GM08714 (cell line): ENCODE results near the gene BCDIN3D.

Experiments
- H3K4me3 ChIP-seq: fragments of 200-500 bp; sonication (Bioruptor generic); 2 replicates; pipeline ENCODE4 v1.5.1; 2014; ENCODE audit warnings: mild to moderate bottlenecking, low read length, inconsistent platforms
- ZNF274 ChIP-seq: IDR thresholded peaks from 2 replicates; pipeline ENCODE4 v1.6.1; 2012; ENCODE audit warnings: mild to moderate bottlenecking, low read depth, low read length

Gene BCDIN3D

GRCh38 chr12:49806877-49807276 is 36.0 kb downstream of the BCDIN3D start:
- no peak overlapping the region for H3K4me3 ChIP-seq
- TF ChIP-seq ZNF274: no peak

DNA sequence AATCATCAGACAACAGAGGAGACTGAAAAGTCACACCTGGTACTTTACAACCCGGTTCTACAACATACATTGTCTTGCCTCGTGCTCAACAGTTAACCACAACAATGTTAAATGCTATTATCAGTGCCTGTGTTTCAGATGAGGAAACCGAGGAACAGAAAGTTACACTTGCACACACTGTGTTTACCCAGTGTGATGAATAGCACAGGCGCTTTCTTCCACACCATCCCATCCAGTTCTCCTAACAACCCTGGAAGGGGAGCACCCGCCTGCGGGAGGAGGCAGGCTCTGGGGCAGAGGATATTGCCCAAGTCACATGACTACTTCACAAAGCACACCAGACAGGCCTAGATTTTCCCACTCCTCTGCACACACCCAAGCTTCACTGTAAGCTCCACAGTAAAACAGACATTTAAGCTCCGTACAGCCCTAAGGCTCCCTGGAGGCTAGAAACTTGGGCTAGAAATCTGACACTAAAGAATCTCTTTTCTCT is 36.5 kb downstream of the BCDIN3D start:
- TF ChIP-seq ZNF274: no peak
- H3K4me3 ChIP-seq: no peak overlapping the region

GRCh38 chr12:49805409-49805808 is 37.5 kb downstream of the BCDIN3D start:
- H3K4me3 ChIP-seq: no peak overlapping the region
- TF ChIP-seq ZNF274: no peak

- no peak for TF ChIP-seq ZNF274
- no peak overlapping the region for H3K4me3 ChIP-seq
These were observed 38.1 kb downstream of the BCDIN3D start for GRCh38 chr12:49804821-49805220.

DNA sequence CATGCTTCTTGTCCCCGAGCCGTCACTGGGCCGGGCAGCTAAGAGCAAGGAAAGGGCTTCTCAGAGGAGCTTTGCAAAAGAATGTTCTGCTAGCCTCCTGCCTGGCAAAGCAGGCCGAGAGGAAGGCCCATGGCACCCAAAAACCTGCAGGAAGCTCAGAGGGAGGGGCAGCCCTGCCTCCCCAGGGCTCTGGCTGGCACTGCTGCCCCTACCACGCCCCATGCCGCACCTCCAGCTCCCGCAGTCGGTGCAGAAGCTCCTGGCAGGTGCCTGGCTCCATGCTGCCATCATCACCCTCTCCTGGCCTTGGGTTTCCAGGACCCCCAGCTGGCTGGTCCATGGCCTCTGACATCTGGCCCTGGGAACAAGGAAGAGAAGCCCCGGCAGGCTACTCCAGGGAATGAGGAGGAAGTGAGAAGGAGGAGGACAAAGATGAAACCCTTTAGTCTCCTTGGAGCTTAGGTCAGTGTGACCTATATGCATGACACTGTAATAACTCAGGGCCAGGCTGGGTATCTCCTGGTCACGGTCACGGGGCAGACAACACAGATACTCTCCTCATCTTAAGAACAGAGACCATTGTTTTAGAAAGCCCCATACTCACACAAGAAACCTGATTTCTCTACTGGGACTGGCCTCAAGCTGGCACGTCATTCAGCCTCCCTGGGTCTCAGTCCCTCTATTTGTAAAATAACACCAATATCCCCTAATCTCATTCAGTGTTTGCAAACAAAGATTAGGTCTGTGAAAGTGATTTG is 39.0 kb downstream of the BCDIN3D start:
- TF ChIP-seq ZNF274: no peak
- H3K4me3 ChIP-seq: no peak overlapping the region

DNA sequence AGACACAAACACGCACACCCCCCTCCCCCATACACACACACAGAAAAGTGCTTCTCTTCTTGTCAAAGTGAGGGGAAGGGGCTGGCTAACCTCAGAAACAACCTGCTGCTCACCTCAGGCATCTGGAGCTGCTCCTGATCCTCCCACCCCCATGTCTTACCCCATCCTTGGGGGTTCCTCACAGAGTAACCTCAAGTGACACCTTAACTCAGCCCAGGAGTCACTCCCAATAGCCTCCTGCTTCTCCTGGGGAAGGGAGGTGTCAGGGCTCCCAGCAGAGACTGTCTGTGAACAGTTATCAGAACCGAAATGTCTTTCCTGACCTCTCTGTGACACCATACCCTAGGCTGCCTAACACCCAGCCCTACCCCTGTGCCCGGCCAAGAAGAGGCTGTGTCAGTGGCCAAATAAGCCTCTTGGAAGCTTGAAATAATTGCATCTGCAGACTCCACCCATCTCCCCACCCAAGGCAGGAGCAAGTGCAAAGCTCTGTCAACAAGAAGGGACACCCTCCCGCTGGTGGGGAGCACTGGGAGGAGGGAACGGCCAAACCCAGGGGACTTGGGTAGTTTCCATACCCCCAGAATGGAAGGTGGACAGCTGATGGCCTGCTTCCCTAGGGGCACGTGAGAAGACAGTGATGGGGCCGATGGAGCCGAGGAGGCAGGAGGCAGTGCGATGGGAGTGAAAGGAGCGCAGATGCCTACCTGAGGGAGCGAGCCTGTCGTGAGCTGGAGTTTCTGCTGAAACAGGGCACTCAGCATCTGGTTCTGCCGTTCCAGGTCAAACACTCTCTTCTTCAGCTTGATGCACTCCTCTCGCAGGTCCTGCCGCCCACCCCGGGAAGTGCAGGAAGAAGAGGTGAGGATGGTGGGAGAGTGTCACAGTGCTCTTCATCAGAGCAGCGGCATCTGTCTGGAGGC is 41.5 kb downstream of the BCDIN3D start:
- no peak for TF ChIP-seq ZNF274
- H3K4me3 ChIP-seq: no peak overlapping the region

- TF ChIP-seq ZNF274: no peak
- H3K4me3 ChIP-seq: no peak overlapping the region
These were observed 42.3 kb downstream of the BCDIN3D start for GRCh38 chr12:49800421-49801140.

DNA sequence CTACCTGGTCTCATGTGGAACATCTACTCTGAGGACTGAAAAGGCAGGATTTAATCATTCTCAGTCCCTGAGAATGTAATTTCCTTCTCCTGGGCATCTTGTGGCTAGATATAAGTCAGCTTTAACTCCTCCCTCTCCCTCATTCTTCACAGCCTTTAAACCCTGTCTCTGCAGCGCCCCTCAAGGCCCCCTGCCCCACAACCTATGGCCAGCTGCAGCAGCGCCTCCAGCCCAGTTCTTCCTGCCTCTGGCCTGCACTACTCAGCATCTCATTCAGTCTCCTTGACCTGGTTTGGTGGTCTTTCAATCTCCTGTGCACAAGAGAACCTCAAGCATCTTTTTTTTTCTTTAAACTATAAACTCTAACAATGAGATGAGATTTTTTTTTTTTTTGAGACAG is 44.0 kb downstream of the BCDIN3D start:
- no peak overlapping the region for H3K4me3 ChIP-seq
- TF ChIP-seq ZNF274: no peak

GRCh38 chr12:49798248-49798647 is 44.7 kb downstream of the BCDIN3D start:
- TF ChIP-seq ZNF274: no peak
- H3K4me3 ChIP-seq: no peak overlapping the region

- H3K4me3 ChIP-seq: no peak overlapping the region
- no peak for TF ChIP-seq ZNF274
These were observed 45.5 kb downstream of the BCDIN3D start for GRCh38 chr12:49797449-49797776.

- TF ChIP-seq ZNF274: no peak
- no peak overlapping the region for H3K4me3 ChIP-seq
These were observed 46.1 kb downstream of the BCDIN3D start for GRCh38 chr12:49796606-49797448.

DNA sequence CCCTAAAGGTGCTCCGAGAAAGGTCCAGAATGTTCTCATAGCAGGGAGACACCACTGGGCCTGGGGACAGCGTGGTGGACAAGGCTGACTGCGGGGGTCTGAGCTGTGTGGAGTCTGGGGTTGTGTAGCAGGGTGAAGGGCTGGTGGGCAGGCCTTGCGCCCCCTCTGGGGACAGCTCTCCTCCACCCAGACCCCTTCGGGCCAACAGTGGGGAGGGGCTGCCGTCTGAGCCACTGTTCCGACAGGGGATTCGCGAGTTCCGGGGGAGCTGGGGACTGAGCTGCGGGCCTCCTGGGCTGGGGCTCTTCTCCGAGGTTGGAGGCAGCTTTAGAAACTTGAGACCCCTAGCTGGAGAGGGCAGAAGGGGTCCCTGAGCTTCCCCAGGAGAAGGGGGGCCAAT is 46.8 kb downstream of the BCDIN3D start:
- TF ChIP-seq ZNF274: no peak
- no peak overlapping the region for H3K4me3 ChIP-seq

- H3K4me3 ChIP-seq: no peak overlapping the region
- TF ChIP-seq ZNF274: no peak
These were observed 47.2 kb downstream of the BCDIN3D start for GRCh38 chr12:49795654-49796105.
